ENCODE results near the gene TBC1D13. TPM values are rescaled to one million over a fixed set of nuclear protein-coding genes. Genes with fewer than 3 reads are reported as not detected.

The TBC1D13 gene
- polyA plus RNA-seq, 1 donor = 31.7 TPM

DNA sequence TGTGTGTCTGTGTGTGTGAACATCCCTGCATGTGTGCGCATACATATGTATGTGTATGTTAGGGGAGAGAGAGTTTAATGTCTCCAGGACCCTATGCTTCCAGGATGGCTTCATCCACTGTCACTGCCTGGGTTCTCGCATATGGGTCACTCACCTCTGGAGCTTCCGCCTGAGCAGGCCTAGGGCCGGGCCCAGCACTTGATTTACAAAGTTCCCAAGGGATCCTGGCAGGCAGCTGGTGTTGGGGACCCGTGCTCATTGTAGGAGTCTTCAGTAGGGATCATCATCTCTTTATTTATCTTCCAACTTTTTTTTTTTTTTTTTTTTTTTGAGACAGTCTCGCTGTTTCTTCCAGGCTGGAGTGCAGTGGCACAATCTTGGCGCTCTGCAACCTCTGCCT lies 13.0 kb downstream of the TBC1D13 start:
- Histone ChIP-seq H3K4me1 (ENCODE audit: control insufficient read depth, insufficient read depth, low read length) (no peaks in the 10 kb centered on the region), H3K4me3 (ENCODE audit: low read length) (no peak overlapping the region), H3K9me3 (ENCODE audit: control insufficient read depth, low read depth, low read length) (no peaks in the 10 kb centered on the region), H3K36me3 (ENCODE audit: control insufficient read depth, insufficient read depth, low read length) (peaks cover 66% of the 10 kb centered on the region), H3K27ac (ENCODE audit: low read length) (no peak overlapping the region), H3K27me3 (ENCODE audit: control insufficient read depth, insufficient read depth, low read length) (no peaks in the 10 kb centered on the region)
- no peak for DNase-seq
- no CpG with 5 or more reads among the region's 7 CpGs for WGBS (ENCODE audit: insufficient coverage, low lambda C conversion rate)

DNA sequence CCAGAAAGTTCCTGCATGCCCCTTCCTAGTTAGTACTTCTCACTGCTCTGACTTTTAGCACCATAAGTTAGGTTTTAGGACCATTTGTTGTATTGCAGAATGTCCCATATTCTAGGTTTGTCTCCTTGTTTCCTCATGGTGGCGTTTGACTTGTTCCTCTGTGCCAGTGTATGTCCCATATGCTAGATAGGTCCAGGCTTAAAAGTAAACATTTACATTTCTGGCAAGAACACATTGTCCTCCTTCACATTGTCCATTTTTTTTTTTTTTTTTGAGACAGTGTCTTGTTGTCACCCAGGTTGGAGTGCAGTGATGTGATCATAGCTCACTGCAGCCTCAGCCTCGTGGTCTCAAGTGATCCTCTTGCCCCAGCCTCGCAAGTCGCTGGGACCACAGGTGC lies 15.4 kb downstream of the TBC1D13 start:
- peaks cover 75% of the 10 kb centered on the region for H3K36me3 ChIP-seq (ENCODE audit: control insufficient read depth, insufficient read depth, low read length)
- DNase-seq = no peak
- H3K27ac ChIP-seq (ENCODE audit: low read length) = no peak overlapping the region
- H3K9me3 ChIP-seq (ENCODE audit: control insufficient read depth, low read depth, low read length) = no peaks in the 10 kb centered on the region
- no peak overlapping the region for H3K4me3 ChIP-seq (ENCODE audit: low read length)
- WGBS (ENCODE audit: insufficient coverage, low lambda C conversion rate) = 100% methylated on average over 1 of the region's 4 CpGs
- no peaks in the 10 kb centered on the region for H3K27me3 ChIP-seq (ENCODE audit: control insufficient read depth, insufficient read depth, low read length)
- H3K4me1 ChIP-seq (ENCODE audit: control insufficient read depth, insufficient read depth, low read length) = no peaks in the 10 kb centered on the region

DNA sequence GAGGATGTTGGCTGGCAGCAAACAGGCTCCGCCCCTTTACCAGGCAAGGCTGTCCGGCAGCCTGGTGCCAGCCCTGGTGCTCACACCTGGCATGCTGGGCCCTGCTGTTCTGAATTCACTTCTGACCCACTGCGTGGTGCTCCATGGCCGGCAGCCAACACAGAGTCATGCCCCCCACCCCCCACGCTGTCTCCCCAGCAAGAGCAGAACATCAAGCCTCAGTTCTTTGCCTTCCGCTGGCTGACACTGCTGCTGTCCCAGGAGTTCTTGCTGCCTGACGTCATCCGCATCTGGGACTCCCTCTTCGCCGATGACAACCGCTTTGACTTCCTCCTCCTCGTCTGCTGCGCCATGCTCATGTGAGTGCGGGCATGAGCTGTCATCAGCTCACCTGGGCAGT lies 18.6 kb downstream of the TBC1D13 start:
- WGBS (ENCODE audit: insufficient coverage, low lambda C conversion rate) = no CpG with 5 or more reads among the region's 14 CpGs
- no peak for DNase-seq
- H3K27ac ChIP-seq (ENCODE audit: low read length) = no peak overlapping the region
- no peaks in the 10 kb centered on the region for H3K4me1 ChIP-seq (ENCODE audit: control insufficient read depth, insufficient read depth, low read length)
- H3K4me3 ChIP-seq (ENCODE audit: low read length) = no peak overlapping the region
- peaks cover 63% of the 10 kb centered on the region for H3K36me3 ChIP-seq (ENCODE audit: control insufficient read depth, insufficient read depth, low read length)
- H3K9me3 ChIP-seq (ENCODE audit: control insufficient read depth, low read depth, low read length) = no peaks in the 10 kb centered on the region
- no peaks in the 10 kb centered on the region for H3K27me3 ChIP-seq (ENCODE audit: control insufficient read depth, insufficient read depth, low read length)

DNA sequence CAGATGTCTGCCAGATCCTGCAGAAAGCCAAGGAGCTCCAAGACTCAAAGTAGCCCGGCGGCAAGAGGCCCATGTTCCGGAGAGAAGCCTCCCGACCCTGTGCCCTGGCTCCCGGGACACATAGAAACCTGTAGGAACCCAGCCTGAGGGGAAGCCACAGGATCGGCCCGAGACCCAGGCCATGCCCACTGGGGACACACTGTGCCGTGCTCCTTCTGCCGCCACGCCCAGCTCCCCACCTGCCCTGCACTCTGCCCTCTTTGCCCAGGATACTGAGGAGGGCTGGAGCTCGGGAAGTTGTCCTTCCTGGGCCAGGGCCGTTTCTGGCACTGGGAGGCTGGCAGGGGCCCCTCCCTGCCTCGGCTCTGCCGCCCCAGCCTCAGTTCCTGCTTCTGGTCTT lies 20.8 kb downstream of the TBC1D13 start:
- no peak overlapping the region for H3K4me3 ChIP-seq (ENCODE audit: low read length)
- H3K27ac ChIP-seq (ENCODE audit: low read length) = no peak overlapping the region
- no peak for DNase-seq
- peaks cover 54% of the 10 kb centered on the region for H3K36me3 ChIP-seq (ENCODE audit: control insufficient read depth, insufficient read depth, low read length)
- H3K27me3 ChIP-seq (ENCODE audit: control insufficient read depth, insufficient read depth, low read length) = no peaks in the 10 kb centered on the region
- no peaks in the 10 kb centered on the region for H3K9me3 ChIP-seq (ENCODE audit: control insufficient read depth, low read depth, low read length)
- WGBS (ENCODE audit: insufficient coverage, low lambda C conversion rate) = no CpG with 5 or more reads among the region's 14 CpGs
- no peaks in the 10 kb centered on the region for H3K4me1 ChIP-seq (ENCODE audit: control insufficient read depth, insufficient read depth, low read length)

DNA sequence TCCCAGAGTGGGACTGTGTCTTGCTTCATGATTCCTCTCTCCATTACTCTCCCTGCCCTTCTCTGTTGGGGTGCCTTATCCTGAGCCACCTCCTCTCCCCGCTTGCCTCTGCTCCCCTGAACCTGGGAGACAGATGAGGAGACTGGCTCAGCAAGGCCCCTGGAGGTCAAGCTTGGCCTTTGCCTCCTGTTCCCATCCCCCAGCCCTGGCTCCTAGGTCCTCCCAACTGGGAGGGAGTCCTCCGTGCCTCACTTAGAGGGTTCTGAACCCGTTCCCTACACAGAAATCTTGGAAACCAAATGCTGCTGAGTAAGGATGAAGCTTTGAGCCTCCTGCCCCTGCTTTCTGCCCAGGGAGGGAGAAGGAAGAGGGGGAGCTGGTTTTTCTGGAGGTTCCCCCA lies 21.5 kb downstream of the TBC1D13 start:
- Histone ChIP-seq H3K4me1 (ENCODE audit: control insufficient read depth, insufficient read depth, low read length) (no peaks in the 10 kb centered on the region), H3K4me3 (ENCODE audit: low read length) (no peak overlapping the region), H3K27me3 (ENCODE audit: control insufficient read depth, insufficient read depth, low read length) (no peaks in the 10 kb centered on the region), H3K36me3 (ENCODE audit: control insufficient read depth, insufficient read depth, low read length) (peaks cover 47% of the 10 kb centered on the region), H3K27ac (ENCODE audit: low read length) (no peak overlapping the region), H3K9me3 (ENCODE audit: control insufficient read depth, low read depth, low read length) (no peaks in the 10 kb centered on the region)
- WGBS (ENCODE audit: insufficient coverage, low lambda C conversion rate) = no CpG with 5 or more reads among the region's 3 CpGs
- no peak for DNase-seq

DNA sequence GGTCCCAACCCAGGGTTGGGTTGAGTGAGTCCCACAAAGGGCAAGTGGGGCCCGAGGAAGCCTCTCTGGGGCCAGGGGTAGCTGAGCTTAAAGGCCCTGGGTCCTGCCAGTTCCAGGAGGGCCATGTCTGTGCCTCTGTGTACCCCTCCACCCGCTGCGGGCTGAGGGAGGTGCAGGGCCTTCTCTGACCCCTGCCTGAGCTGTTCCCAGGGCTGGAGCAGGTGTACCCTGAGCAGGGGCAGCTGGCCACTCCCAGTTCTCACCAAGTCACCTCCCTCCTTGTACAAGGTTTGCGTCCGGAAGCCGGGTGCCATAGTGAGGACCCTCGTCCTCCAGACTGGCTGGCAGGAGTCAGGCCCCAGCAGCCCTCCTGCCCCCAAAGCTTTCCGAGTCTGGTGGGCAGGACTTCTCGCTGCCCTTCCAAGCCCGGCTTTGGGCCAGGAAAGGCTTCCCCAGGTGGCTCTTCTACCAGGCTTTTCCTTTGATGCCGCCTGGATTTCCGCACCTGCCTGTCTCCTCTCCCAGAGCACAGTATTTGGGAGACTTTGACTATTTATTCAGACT lies 22.1 kb downstream of the TBC1D13 start:
- Histone ChIP-seq H3K36me3 (ENCODE audit: control insufficient read depth, insufficient read depth, low read length) (peaks cover 41% of the 10 kb centered on the region), H3K9me3 (ENCODE audit: control insufficient read depth, low read depth, low read length) (no peaks in the 10 kb centered on the region), H3K4me3 (ENCODE audit: low read length) (no peak overlapping the region), H3K4me1 (ENCODE audit: control insufficient read depth, insufficient read depth, low read length) (no peaks in the 10 kb centered on the region), H3K27ac (ENCODE audit: low read length) (no peak overlapping the region), H3K27me3 (ENCODE audit: control insufficient read depth, insufficient read depth, low read length) (no peaks in the 10 kb centered on the region)
- WGBS (ENCODE audit: insufficient coverage, low lambda C conversion rate) = no CpG with 5 or more reads among the region's 12 CpGs
- no peak for DNase-seq

DNA sequence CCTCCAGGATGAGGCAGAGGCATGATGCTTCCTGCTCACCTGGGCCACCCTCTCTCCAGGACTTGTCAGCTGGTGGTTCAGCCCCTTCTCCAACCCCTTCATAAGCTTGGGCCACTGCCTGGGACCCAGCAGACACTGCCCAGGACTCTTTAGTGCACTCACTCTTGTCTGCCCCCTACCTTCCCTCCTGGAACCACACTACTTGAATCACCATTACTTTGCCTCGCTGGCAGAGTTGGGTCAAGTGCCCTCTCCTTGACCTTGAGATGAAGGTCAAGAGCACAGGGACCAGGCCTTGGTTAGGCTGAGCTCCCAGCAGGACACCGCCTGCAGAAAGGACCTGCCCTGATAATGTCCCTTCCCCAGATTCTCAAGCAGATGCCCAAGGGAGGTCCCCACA lies 22.8 kb downstream of the TBC1D13 start:
- no peak overlapping the region for H3K27ac ChIP-seq (ENCODE audit: low read length)
- no peak for DNase-seq
- H3K9me3 ChIP-seq (ENCODE audit: control insufficient read depth, low read depth, low read length) = no peaks in the 10 kb centered on the region
- no CpG with 5 or more reads among the region's 2 CpGs for WGBS (ENCODE audit: insufficient coverage, low lambda C conversion rate)
- no peaks in the 10 kb centered on the region for H3K27me3 ChIP-seq (ENCODE audit: control insufficient read depth, insufficient read depth, low read length)
- no peak overlapping the region for H3K4me3 ChIP-seq (ENCODE audit: low read length)
- no peaks in the 10 kb centered on the region for H3K4me1 ChIP-seq (ENCODE audit: control insufficient read depth, insufficient read depth, low read length)
- H3K36me3 ChIP-seq (ENCODE audit: control insufficient read depth, insufficient read depth, low read length) = peaks cover 39% of the 10 kb centered on the region

DNA sequence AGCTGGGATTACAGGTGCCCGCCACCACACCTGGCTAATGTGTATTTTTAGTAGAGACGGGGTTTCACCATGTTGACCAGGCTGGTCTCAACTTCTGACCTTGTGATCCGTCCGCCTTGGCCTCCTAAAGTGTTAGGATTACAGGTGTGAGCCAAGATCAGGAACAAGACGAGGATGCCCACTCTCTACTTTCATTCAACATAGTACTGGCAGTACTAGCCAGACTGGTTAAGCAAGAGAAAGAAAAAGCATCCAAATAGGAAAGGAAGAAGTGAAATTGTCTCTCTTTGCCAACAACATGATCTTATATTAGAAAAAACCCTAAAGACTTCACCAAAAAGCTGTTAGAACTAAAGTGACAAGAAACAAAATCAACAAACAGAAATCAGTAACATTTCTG lies 23.8 kb downstream of the TBC1D13 start:
- no peaks in the 10 kb centered on the region for H3K27me3 ChIP-seq (ENCODE audit: control insufficient read depth, insufficient read depth, low read length)
- peaks cover 29% of the 10 kb centered on the region for H3K36me3 ChIP-seq (ENCODE audit: control insufficient read depth, insufficient read depth, low read length)

DNA sequence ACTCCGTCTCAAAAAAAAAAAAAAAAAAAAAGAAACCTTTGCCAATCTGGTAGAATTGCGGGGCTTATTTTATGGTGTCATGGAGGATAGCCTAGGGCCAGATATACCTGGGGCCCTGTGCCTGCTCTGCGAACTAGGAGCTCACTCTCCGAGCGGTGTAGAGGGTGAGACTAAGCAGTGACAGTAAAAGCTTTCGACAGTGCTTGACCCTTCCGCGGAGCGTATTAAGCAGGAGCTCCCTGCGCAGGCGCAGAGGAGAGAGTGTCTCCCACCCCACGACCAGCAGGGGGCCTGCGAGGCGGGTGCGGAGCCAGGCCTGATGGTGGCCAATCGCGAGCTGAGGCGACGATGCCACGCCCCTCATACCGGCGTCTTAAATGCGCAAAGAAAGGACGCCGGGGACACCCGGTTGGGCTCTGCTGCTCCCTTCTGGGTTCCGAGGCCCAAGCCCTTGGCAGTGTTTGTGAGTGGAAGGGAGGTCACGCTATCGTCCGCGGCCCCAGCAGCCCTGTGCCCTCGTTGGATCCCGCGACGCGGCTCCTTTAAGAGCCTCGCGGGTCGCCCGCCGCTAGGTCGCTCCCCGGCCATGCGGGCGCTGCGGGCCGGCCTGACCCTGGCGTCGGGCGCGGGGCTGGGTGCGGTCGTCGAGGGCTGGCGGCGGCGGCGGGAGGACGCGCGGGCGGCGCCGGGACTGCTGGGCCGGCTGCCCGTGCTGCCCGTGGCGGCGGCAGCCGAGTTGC lies 31.2 kb downstream of the TBC1D13 start, which contains the start of gene ENDOG:
TSS of gene ENDOG (plus strand) at position 402 of the 740 bp plus-strand sequence. CDS start at position 587, 185 bp downstream.
- peak; percentile 98 for DNase-seq
- Histone ChIP-seq H3K4me1 (ENCODE audit: control insufficient read depth, insufficient read depth, low read length) (peaks cover 10% of the 10 kb centered on the region), H3K27ac (ENCODE audit: low read length) (peak within 1 kb of the TSS; percentile 53), H3K9me3 (ENCODE audit: control insufficient read depth, low read depth, low read length) (peaks cover 6% of the 10 kb centered on the region), H3K27me3 (ENCODE audit: control insufficient read depth, insufficient read depth, low read length) (no peaks in the 10 kb centered on the region), H3K36me3 (ENCODE audit: control insufficient read depth, insufficient read depth, low read length) (peaks cover 23% of the 10 kb centered on the region), H3K4me3 (ENCODE audit: low read length) (peak within 1 kb of the TSS; percentile 51)
- WGBS (ENCODE audit: insufficient coverage, low lambda C conversion rate) = no CpG with 5 or more reads among the region's 70 CpGs

More for the DNA sequence above, 23.8 kb downstream of the TBC1D13 start:
- DNase-seq = no peak
- no peaks in the 10 kb centered on the region for H3K9me3 ChIP-seq (ENCODE audit: control insufficient read depth, low read depth, low read length)
- no peaks in the 10 kb centered on the region for H3K4me1 ChIP-seq (ENCODE audit: control insufficient read depth, insufficient read depth, low read length)
- 75% methylated on average over 1 of the region's 5 CpGs for WGBS (ENCODE audit: insufficient coverage, low lambda C conversion rate)
- H3K4me3 ChIP-seq (ENCODE audit: low read length) = no peak overlapping the region
- no peak overlapping the region for H3K27ac ChIP-seq (ENCODE audit: low read length)

DNA sequence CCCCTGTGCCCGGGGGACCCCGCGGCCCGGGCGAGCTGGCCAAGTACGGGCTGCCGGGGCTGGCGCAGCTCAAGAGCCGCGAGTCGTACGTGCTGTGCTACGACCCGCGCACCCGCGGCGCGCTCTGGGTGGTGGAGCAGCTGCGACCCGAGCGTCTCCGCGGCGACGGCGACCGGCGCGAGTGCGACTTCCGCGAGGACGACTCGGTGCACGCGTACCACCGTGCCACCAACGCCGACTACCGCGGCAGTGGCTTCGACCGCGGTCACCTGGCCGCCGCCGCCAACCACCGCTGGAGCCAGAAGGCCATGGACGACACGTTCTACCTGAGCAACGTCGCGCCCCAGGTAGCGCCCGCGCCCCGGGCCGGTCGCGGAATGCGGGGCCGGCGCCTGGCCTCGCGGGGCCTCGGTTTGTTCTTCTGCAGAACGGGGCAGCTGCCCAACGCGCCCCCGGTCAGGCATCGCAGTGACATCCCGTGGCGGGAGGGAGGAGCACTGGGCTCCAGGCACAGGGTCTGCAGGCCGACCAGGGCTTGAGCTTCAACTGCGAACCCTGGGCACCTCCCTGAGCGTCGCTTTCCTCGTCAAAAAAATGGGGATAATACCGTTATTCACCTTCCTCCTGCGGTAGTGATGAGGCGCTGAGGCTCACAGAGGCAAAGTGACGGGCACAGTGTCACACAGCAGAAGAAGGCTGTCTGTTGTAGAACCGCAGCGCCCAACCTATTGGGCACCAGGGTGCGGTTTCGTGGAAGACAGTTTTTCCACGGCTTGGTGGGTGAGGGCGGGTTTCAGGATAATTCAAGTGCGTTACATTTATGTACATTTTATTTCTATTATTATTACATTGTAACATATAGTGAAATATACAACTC lies 32.0 kb downstream of the TBC1D13 start:
- no CpG with 5 or more reads among the region's 90 CpGs for WGBS (ENCODE audit: insufficient coverage, low lambda C conversion rate)
- peaks cover 6% of the 10 kb centered on the region for H3K9me3 ChIP-seq (ENCODE audit: control insufficient read depth, low read depth, low read length)
- H3K27me3 ChIP-seq (ENCODE audit: control insufficient read depth, insufficient read depth, low read length) = no peaks in the 10 kb centered on the region
- no peak overlapping the region for H3K27ac ChIP-seq (ENCODE audit: low read length)
- H3K36me3 ChIP-seq (ENCODE audit: control insufficient read depth, insufficient read depth, low read length) = peaks cover 31% of the 10 kb centered on the region
- H3K4me3 ChIP-seq (ENCODE audit: low read length) = peak overlapping the region; percentile 39
- peaks cover 10% of the 10 kb centered on the region for H3K4me1 ChIP-seq (ENCODE audit: control insufficient read depth, insufficient read depth, low read length)
- peak in 1 of 2 donors; percentile 65 for DNase-seq
